CD4-positive, alpha-beta T cell treated with Interleukin-10 for 1 hour (primary cell): ENCODE measurements around the gene TP53I11.

Experiments
- DNase-seq: peaks from one replicate; pipeline ENCODE4 v3.0.0-alpha.2; 2020

TP53I11 gene

GRCh38 chr11:44911029-44911814, 39.5 kb downstream of the TP53I11 start:
- DNase-seq, result peak; percentile 82

DNA sequence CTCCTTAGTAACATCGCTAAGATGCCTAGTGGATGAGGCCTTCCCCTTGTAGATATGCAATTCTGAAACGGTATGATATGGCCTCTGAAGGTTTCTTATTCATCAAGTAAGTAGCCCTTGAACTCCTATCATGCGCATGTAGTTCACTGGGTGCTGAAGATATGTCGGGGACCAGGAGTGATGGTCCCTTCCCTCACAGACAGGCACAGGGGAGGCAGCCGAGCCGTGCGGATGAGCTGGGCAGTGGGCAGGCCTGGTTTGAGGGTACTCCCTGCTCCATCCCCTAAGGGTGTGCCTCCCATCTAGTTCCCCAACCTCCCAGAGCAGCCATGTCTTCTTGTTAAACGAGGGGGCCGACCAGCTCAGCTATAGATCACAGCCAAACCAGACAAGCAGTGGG, 40.1 kb downstream of the TP53I11 start:
- DNase-seq, result no peak

GRCh38 chr11:44909557-44909956, 41.1 kb downstream of the TP53I11 start:
- no peak for DNase-seq

DNA sequence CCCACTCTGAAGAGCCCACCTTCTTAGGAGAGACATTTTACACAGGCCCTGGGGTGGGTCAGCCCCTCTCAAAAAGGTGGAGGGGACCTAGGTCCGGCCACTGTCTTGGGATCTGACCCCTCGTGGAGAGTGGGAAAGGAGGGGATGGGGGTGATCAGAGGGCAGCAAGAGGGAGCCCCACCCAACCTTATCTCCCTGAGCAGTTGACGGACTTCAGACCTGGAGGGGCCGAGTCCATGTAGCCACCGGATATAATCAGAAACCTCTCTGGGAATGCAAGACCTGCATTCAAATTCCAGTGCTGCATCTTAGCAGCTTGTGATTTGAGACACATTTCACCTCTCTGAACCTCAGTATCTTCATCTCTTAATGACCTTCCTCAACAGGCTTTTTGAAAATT, 44.0 kb downstream of the TP53I11 start:
- no peak for DNase-seq

- DNase-seq, result no peak
These were observed 45.4 kb downstream of the TP53I11 start for GRCh38 chr11:44905131-44905866.

DNA sequence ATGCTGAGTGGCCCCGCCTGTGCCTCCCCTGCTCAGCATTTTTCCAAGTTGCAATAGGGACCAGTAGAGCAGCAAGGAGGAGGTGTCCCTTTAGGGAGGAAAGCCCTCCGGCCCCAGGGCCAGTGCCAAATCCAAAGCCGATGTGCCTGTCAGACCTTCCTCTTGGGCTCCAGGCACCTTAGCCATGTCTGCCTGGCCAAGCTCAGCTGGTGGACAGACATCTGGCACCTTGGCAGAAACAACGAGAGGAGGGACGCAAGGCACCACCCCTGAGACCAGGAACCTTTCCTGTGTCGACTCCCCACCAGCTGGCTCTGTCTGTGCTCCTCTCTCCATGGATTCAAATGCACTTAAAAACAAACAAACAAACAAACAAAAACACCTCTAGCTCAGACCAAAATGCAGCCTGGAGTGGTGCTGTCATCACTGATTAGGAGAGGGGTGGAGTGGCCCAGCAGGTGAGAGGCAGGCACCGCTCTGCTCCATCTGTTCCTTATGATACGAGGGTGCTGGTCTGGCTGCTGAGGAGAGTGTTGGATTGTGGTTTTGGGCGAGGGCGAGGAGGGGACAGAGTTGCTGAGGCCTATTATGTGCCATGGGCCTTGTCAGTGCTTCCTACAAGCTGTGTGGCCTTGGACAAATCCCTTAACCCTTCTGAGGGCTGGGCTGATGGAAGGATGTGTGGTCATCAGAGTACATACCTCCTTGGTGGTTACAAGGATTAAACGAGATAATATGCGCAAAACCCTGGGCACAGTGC, 46.2 kb downstream of the TP53I11 start:
- DNase-seq, result no peak

DNA sequence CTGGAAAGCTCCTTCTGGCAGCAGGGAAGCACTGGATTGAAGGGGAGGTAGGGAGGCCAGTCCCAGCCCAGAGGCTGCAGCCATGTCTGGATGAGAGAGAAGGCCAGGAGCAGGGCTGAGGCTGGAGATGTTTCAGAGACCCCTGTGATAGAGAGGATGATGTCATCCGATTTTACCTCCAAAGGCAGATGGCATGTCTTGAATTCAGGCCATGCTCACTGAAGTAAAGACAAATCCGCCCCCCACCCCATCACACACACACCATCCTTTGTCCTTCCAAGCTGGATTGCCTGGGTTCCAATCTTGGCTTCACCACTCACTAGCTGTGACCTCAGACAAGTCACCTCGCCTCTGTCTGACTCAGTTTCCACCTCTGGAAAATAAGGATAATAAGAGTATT, 47.2 kb downstream of the TP53I11 start:
- no peak for DNase-seq

DNA sequence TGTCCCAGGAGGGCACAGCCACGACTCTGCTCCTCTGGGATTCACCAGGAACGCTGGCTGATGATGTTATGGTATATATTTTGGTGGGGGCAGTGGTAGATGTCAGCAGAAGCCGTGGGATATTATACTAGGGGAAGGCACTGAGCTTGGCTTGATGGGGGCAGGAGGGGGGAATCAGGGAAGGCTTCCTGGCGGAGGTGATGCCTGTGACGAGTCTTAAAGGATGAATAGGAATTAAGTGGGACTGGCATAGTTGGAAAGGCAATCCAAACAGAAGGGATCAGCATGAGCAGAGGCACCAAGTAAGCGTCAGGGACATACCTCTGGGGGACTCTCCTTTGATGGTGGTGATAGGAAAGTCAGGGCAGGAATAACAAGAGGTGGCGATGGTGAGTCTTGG, 47.6 kb downstream of the TP53I11 start:
- DNase-seq, result no peak

GRCh38 chr11:44901786-44902185, 48.9 kb downstream of the TP53I11 start:
- no peak for DNase-seq

- DNase-seq, result no peak
These were observed 49.5 kb downstream of the TP53I11 start for GRCh38 chr11:44901120-44901633.

- peak; percentile 46 for DNase-seq
These were observed 50.7 kb downstream of the TP53I11 start for GRCh38 chr11:44899959-44900358.

GRCh38 chr11:44893846-44894617, 56.7 kb downstream of the TP53I11 start:
- DNase-seq, result peak; percentile 62

DNA sequence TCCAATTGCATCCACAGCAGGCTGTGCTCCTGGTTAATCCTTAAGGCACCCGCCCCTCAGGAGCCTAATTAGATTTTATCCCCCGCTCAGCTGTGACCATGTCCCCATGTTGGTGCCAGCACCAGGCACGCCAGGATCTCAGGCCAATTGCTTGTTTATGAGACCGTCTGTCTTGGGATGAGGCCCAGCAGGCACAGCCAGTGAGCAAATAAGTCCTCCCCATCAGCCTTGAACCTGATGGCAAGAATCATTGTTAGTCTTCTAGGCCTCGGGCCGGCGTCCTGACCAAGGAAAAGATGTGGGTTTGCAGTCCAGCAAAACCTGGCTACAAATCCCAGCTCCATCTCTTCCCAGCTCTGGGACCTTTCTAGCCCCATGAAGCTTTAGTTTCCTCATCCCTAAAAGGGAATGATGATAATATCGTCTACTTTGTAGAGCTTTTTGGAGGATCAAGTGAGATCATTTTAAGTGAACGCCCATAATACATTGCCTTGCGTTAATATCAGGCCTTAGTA, 57.3 kb downstream of the TP53I11 start:
- DNase-seq, result no peak

- no peak for DNase-seq
These were observed 57.8 kb downstream of the TP53I11 start for GRCh38 chr11:44892843-44893242.

DNA sequence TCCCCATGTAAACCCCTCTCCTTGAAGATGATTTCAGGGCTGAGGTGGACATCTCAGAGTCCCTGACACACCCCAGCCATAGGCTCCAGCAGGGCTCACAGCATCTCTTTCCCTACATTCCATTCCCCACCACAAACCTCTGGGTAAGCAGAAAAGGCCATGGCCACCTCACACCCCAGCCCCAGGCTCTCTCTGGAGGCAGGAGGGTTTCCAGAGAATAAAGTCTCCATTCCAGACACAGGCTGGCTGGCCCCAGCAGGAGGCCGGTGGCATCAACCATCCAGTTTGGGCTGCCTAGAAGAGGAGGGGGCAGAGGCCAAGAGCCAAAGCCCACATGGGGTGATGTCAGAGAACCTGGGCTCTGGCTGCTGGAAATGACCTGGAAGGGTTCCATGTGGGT, 61.4 kb downstream of the TP53I11 start:
- no peak for DNase-seq

DNA sequence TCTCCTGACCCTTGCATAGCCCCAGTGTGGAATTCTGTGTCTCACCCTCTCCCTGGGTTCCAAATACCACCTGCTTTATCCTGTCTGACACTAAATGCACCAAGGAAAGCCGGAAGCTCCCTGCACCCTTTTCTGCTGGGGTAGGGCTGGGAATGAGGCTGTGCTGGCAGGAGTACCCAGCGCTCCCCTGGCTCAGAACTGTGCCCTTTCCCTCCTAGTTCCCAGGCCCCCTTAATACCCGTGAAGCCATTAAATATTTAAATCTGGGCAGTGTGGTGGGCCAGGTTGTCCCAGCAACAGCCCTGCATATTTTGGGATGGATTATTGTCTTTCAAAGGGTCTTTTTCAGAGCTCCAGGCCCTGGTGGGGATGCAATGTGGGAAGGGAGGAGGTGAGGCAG, 63.0 kb downstream of the TP53I11 start:
- no peak for DNase-seq

- DNase-seq, result no peak
These were observed 63.9 kb downstream of the TP53I11 start for GRCh38 chr11:44886790-44887140.

DNA sequence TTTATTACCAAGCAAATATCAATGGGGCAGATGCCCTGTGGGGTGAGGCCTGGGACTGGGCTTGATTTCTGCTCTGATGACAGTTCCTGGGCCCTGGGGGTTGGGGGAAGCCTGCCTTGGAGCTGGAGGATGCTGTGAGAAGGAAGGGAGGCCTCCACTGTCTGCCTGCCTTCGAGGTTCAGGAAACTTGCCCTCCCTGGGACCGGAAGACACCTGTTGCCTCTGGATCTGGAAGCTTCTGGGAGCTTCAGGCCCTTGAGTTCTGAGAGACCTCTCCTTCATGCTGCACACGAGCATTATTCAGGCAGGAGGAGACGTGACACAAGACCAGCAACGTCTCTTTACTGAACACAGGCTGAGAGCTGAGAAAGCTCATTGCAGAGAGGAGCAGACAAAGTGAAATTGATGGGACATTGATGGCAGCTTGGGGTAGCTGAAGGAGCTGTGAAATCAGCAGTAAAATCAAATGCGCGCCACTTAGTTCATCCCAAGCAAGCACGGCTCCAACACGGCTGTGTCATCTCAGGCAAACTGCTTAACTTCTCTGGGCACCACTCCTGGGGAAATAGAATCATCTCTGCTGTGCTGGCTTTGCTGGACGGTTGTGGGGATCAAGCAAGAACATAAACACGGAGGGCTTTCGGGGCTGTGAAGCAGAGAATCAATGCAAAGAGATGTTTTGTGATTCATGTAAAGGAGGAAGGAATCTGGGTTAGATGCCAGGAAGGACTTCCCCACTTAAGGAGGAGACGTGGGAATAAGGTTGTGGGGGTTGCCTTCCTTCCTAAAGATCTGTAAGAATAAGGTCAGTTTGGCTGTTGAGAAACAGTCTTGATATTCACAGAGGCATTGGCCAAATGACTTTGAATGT, 64.5 kb downstream of the TP53I11 start:
- no peak for DNase-seq

- no peak for DNase-seq
These were observed 65.4 kb downstream of the TP53I11 start for GRCh38 chr11:44885065-44885810.

GRCh38 chr11:44884056-44884455, 66.6 kb downstream of the TP53I11 start:
- DNase-seq, result no peak

GRCh38 chr11:44883277-44883676, 67.4 kb downstream of the TP53I11 start:
- DNase-seq, result no peak
